D721Med (cell line): ENCODE results near the gene FERMT1.

ENCODE experiments used
- DNase-seq: peaks from one replicate; pipeline ENCODE4 v3.0.0; 2011; ENCODE audit warnings: low spot score; ENCODE audit not compliant: insufficient read length
- FAIRE-seq: peaks from 2 replicates; lab custom pipeline; 2011; peaks lifted over from hg19 to GRCh38; lab: Jason Lieb, UNC
- TF ChIP-seq, protein P1 (sequence below): IDR thresholded peaks from 2 replicates; pipeline ENCODE4 v1.5.1; 2012; ENCODE audit warnings: mild to moderate bottlenecking, control low read depth; ENCODE audit not compliant: insufficient read depth; ENCODE audit errors: missing control alignments

The FERMT1 gene, protein sequence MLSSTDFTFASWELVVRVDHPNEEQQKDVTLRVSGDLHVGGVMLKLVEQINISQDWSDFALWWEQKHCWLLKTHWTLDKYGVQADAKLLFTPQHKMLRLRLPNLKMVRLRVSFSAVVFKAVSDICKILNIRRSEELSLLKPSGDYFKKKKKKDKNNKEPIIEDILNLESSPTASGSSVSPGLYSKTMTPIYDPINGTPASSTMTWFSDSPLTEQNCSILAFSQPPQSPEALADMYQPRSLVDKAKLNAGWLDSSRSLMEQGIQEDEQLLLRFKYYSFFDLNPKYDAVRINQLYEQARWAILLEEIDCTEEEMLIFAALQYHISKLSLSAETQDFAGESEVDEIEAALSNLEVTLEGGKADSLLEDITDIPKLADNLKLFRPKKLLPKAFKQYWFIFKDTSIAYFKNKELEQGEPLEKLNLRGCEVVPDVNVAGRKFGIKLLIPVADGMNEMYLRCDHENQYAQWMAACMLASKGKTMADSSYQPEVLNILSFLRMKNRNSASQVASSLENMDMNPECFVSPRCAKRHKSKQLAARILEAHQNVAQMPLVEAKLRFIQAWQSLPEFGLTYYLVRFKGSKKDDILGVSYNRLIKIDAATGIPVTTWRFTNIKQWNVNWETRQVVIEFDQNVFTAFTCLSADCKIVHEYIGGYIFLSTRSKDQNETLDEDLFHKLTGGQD

DNA sequence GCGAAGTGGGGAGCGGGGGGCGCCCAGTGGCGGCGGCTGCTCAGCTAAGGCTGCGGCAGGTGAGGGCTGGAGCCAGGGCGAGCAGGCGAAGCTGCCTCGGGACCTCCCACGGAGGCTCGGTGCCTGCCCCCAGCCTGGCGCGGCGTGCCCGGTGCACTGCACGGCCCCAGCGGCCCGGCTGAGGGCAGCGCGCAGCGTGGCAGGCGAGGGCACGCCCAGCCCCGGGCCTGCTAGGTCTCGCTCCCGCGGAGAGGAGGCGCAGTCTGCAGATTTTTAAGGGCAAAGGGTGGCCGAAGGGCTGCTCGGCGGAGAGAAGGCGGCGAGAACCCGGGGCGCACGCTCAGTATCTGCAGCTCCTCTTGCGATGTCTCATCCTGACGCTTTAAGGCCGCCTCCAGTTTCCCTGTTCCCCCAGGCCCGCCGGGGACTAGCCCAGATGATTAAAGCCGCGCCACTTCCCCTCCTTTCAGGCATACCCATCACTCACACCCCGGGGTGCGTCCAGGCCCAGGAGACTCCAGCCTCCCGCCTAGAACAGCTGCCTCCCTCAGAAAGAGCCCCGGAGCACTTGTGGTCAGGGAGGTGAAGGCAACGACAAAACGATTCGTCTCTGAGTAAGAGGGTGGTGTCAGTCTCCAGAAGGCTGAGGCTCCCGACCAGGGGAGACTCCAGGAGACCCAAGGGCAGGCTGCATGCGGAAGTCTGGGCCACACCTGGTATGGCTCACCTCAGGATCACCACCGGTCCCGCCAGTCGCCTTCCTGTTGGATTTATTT, at the start of gene FERMT1:
TSS of gene FERMT1 (minus strand) at position 158 of the 776 bp plus-strand sequence. CDS start 3,476 bp downstream, outside the sequence.
- DNase-seq (no peak), FAIRE-seq (no peak)
- TF ChIP-seq, protein P1, sequence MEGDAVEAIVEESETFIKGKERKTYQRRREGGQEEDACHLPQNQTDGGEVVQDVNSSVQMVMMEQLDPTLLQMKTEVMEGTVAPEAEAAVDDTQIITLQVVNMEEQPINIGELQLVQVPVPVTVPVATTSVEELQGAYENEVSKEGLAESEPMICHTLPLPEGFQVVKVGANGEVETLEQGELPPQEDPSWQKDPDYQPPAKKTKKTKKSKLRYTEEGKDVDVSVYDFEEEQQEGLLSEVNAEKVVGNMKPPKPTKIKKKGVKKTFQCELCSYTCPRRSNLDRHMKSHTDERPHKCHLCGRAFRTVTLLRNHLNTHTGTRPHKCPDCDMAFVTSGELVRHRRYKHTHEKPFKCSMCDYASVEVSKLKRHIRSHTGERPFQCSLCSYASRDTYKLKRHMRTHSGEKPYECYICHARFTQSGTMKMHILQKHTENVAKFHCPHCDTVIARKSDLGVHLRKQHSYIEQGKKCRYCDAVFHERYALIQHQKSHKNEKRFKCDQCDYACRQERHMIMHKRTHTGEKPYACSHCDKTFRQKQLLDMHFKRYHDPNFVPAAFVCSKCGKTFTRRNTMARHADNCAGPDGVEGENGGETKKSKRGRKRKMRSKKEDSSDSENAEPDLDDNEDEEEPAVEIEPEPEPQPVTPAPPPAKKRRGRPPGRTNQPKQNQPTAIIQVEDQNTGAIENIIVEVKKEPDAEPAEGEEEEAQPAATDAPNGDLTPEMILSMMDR = no peak

DNA sequence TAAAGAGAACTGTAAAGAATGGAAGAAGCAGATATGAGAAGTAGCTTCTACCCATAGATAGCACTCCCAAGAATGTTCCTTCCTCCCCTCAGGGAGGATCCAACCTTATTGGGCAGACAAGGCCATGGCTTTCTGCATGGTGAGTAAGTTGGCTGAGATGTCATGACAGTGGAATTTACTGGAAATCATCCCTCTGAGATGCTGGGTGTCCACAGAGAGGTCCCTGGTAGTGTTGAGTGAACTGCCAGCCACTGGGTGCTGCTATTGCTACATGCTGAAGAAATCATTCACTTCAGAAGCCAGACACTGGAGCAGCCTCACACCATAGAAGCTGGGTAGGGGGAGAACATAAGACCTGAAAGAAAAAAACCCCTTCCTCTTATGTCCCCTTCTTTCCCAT, 46.4 kb upstream of the FERMT1 start:
- TF ChIP-seq, protein P1 = no peak
- FAIRE-seq (no peak), DNase-seq (no peak)

DNA sequence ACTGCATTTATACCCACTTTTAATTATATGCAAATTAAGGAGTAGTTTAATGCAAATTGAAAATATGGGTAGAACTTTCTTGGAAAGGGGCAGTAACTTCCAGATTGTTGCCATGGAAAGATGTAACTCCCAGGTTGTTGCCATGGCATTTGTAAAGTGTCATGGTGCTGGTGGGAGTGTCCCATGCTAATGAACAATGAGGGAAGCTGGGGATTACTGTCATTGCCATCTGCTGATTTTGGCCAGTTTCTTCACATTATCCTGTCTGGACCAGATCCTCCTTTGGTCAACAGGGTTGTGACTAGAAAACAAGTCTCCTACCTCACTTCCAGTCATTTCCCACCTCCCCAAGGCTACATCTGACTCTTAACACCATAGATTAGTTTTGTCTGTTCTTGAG, 45.4 kb upstream of the FERMT1 start:
- TF ChIP-seq, protein P1 = no peak
- DNase-seq (no peak), FAIRE-seq (no peak)

DNA sequence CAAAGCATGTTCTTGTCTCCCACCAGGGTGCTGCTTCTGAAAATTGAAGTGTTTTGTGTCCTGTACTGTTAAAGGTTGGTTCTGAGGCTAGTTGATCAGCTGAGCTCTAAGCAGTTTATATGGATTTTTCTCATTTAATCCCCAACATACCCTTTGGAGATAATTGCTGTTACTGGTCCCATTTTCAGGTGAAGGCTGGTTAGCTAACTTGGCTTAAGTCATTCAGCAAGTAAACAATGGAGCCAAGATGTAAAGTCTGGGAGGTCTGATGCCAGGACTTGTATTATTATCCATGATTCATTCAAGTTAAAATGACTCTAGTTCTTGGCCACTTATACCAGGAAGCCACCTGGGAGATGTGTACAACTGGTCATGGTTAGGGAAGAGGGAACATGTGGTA, 42.5 kb upstream of the FERMT1 start:
- DNase-seq = no peak
- FAIRE-seq = no peak
- TF ChIP-seq, protein P1 = no peak

DNA sequence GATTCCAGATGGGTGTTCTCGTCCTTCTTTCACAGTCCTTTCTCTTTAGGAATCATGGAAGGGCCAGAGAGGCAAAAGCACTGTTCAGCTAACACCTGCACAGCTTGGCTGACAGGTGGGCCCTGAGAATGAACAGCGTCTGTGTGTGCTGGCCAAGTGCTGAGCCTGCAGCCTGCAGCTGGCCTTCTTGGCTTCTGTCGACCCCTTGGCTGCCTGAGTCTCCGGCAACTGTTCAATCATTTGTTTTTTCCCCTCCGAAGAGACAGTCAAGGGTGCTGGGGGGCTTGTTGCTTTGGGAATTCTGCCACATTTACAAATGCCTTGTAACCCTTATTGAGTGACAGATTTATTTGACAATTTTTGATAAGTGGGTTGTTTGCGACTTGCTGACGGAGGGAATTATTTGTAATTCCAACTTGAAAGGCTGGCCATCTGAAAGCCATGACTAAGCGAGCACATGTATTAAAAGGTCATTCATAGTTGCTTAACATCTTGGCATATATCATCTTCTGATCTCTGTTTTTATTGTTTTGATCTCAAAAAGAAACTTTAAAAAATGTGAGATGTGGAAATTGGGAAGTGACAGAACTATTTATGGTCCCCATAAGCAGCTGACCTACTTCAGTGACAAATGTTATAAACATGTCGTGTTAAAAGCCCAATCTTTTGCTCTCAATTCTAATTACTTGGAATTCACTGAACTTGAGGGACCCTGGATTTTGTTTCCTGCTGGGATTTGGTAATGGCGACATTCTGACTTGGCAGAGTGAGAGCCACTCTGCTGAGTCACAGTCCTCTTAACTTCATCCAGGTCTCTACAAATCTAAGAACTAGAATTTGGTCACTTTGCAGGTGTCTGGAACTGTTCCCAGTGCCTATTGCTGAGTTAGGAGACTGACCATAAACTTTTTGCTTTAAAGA, 41.9 kb upstream of the FERMT1 start:
- DNase-seq (no peak), FAIRE-seq (no peak)
- TF ChIP-seq, protein P1 = no peak

DNA sequence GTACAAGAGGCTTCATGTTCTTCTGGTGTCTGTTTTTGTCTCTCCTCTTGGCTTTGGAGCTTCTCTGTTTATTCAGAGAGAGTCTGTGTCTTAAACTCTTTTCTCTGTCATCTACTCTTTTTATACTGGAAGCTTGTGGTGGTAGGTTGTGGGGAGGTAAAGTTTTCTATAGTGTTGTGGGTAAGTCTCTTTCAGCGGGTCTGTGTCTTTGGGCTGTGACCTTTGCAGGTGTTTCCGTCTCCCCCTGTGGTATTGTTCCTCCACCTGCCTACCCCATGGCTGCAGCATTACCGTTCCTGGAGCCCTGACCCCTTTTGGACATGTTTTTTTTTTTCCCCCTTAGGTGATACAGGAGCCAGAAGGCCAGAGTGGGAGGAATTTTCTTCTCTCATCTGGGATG, 37.9 kb upstream of the FERMT1 start:
- no peak for DNase-seq
- no peak for FAIRE-seq

More for the DNA sequence above, 37.9 kb upstream of the FERMT1 start:
- TF ChIP-seq, protein P1 = no peak
